MCF 10A (cell line): Measurements from ENCODE around the gene PDIK1L. TPM values are rescaled to one million over a fixed set of nuclear protein-coding genes. Genes with fewer than 3 reads are reported as not detected.

Experiments
- BruUV-seq: library from RNA; stranded (reverse); fragments of 400-500 nt; replicated peaks from 2 replicates; lab custom pipeline; 2021; lab: Mats Ljungman, UMichigan
- CTCF ChIA-PET: fragments of 300-600 bp; sonication (Branson Sonifier 250); formaldehyde crosslinking; extraction: SDS; loops from one replicate; lab custom pipeline; 2021; ENCODE audit warnings: antibody characterized with exemption, inconsistent platforms; lab: Yijun Ruan, JAX
- POLR2A ChIA-PET: fragments of 300-600, 350-650 bp; sonication (Branson Sonifier 250); formaldehyde crosslinking; extraction: SDS; loops from one replicate; lab custom pipeline; 2020; ENCODE audit warnings: antibody characterized with exemption, inconsistent platforms; lab: Yijun Ruan, JAX
- DNase-seq: peaks from one replicate; pipeline ENCODE4 v3.0.0-alpha.2; 2018; ENCODE audit not compliant: unreplicated experiment
- H3K27ac Mint-ChIP-seq: one replicate; pipeline ENCODE4 v1.8.0; 2022; ENCODE audit warnings: mild to moderate bottlenecking, low read depth, mixed read lengths; ENCODE audit not compliant: unreplicated experiment
- H3K27me3 Mint-ChIP-seq: one replicate; pipeline ENCODE4 v1.8.0; 2022; ENCODE audit warnings: mixed read lengths; ENCODE audit not compliant: insufficient read depth, unreplicated experiment
- H3K36me3 Mint-ChIP-seq: one replicate; pipeline ENCODE4 v1.8.0; 2022; ENCODE audit warnings: mild to moderate bottlenecking, moderate library complexity, mixed read lengths; ENCODE audit not compliant: insufficient read depth, unreplicated experiment
- H3K4me1 Mint-ChIP-seq: one replicate; pipeline ENCODE4 v1.8.0; 2022; ENCODE audit warnings: mixed read lengths; ENCODE audit not compliant: insufficient read depth, unreplicated experiment
- H3K4me3 Mint-ChIP-seq: one replicate; pipeline ENCODE4 v1.8.0; 2022; ENCODE audit warnings: mild to moderate bottlenecking, moderate library complexity, mixed read lengths; ENCODE audit not compliant: unreplicated experiment
- H3K9me3 Mint-ChIP-seq: one replicate; pipeline ENCODE4 v1.8.0; 2022; ENCODE audit warnings: mixed read lengths; ENCODE audit not compliant: unreplicated experiment
- intact Hi-C: fragments of 100-400 bp; cut with micrococcal nuclease; formaldehyde crosslinking; loops from 2 replicates; pipeline ENCODE4 v1.14.1; 2022
- total RNA-seq: library from RNA; stranded (reverse); gene quantifications from 2 replicates; pipeline ENCODE4 v1.2.3, GENCODE V29; 2022
- TF ChIP-seq, protein P1 (sequence below): fragments of 200-600 bp; IDR thresholded peaks from one replicate; pipeline ENCODE4 v1.8.0; 2022; ENCODE audit warnings: antibody characterized with exemption, mild to moderate bottlenecking; ENCODE audit not compliant: unreplicated experiment

Gene PDIK1L
- total RNA-seq, 1 experiment from 2014 or later, result 10.9 TPM

DNA sequence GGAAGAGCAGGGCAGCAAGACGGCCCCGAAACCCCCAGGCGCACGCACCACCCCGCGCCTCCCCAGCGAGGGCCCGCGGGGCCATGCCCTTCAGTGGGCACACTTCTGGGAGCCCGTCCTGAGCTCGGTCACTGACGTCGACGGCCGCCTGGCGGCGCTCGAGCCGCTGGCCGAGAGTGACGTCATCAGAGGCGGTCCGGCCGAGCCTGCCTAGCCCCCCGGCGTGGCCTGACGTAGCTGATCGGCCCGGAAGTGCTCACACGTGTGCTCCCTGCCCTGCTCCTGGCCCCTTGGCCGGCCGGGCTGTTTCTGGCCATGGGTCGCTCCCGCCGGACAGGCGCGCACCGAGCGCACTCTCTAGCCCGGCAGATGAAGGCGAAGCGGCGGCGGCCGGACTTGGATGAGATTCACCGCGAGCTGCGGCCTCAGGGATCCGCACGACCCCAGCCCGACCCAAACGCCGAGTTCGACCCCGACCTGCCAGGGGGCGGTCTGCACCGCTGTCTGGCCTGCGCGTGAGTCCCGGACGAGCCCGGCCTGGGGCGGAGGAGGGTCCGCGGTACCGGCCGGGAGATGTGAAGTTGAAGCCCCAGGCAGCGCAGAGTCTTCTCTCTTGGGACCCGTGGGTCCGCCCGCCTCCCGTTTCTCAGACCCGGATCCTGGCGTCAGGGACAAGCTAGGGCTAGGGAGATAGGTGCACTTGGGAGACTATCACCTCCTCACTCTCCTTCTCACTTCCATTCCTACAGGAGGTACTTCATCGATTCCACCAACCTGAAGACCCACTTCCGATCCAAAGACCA lies 58.2 kb downstream of the PDIK1L start, which contains the start of gene ZNF593:
TSS of gene ZNF593 (plus strand) at position 240 of the 803 bp plus-strand sequence. CDS start at position 316, 76 bp downstream.
- Mint-ChIP-seq H3K4me3 (peak within 1 kb of the TSS; percentile 86), H3K9me3 (no peaks in the 10 kb centered on the region), H3K27ac (peak within 1 kb of the TSS; percentile 93), H3K36me3 (no peaks in the 10 kb centered on the region), H3K27me3 (no peaks in the 10 kb centered on the region), H3K4me1 (no peaks in the 10 kb centered on the region)
- BruUV-seq, result TSS peak; percentile 90
- ChIA-PET POLR2A (interaction anchor here (0.5 to 1.8 kb wide), 18 partner anchors 8 to 262 kb away, joined by 3 to 27 read pairs (median 4); partner anchors contain the start of genes CEP85, DHDDS, PDIK1L and SH3BGRL3), CTCF (interaction anchor here (0.6 to 2.8 kb wide), 33 partner anchors 8 to 331 kb away, joined by 3 to 20 read pairs (median 4); partner anchors contain the start of genes CD52 and CEP85)
- TF ChIP-seq, protein P1, sequence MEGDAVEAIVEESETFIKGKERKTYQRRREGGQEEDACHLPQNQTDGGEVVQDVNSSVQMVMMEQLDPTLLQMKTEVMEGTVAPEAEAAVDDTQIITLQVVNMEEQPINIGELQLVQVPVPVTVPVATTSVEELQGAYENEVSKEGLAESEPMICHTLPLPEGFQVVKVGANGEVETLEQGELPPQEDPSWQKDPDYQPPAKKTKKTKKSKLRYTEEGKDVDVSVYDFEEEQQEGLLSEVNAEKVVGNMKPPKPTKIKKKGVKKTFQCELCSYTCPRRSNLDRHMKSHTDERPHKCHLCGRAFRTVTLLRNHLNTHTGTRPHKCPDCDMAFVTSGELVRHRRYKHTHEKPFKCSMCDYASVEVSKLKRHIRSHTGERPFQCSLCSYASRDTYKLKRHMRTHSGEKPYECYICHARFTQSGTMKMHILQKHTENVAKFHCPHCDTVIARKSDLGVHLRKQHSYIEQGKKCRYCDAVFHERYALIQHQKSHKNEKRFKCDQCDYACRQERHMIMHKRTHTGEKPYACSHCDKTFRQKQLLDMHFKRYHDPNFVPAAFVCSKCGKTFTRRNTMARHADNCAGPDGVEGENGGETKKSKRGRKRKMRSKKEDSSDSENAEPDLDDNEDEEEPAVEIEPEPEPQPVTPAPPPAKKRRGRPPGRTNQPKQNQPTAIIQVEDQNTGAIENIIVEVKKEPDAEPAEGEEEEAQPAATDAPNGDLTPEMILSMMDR, result peak; percentile 91
- peak; percentile 86 for DNase-seq
- intact Hi-C loops, result loop anchor here (1.0 to 5.0 kb wide), 3 partner anchors 64 to 222 kb away; partner anchors contain the start of gene CEP85

DNA sequence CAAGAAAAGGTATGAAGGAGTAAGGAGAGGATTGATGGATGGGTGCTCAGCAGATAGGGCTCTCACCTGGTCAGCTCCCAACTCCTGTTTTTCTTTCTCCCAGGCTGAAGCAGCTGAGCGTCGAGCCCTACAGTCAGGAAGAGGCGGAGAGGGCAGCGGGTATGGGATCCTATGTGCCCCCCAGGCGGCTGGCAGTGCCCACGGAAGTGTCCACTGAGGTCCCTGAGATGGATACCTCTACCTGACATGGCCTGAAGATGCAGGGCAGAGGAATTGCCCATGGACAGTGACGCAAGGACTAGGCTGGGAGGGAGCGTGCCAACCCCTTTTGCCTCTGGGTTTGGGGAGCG lies 58.8 kb downstream of the PDIK1L start:
- H3K27me3 Mint-ChIP-seq, result no peaks in the 10 kb centered on the region
- ChIA-PET CTCF (interaction anchor here (0.6 to 2.8 kb wide), 21 partner anchors 9 to 331 kb away, joined by 3 to 20 read pairs (median 4); partner anchors contain the start of gene CEP85), POLR2A (interaction anchor here (0.9 to 1.8 kb wide), 13 partner anchors 8 to 262 kb away, joined by 3 to 27 read pairs (median 4); partner anchors contain the start of genes CEP85, DHDDS, PDIK1L and SH3BGRL3)
- no peak for DNase-seq
- H3K4me3 Mint-ChIP-seq, result peak overlapping the region; percentile 86
- no peaks in the 10 kb centered on the region for H3K9me3 Mint-ChIP-seq
- TF ChIP-seq, protein P1, result no peak
- intact Hi-C loops, result no loop called here
- H3K27ac Mint-ChIP-seq, result peak overlapping the region; percentile 93
- no peaks in the 10 kb centered on the region for H3K4me1 Mint-ChIP-seq
- H3K36me3 Mint-ChIP-seq, result no peaks in the 10 kb centered on the region
- BruUV-seq, result no TSS peak

DNA sequence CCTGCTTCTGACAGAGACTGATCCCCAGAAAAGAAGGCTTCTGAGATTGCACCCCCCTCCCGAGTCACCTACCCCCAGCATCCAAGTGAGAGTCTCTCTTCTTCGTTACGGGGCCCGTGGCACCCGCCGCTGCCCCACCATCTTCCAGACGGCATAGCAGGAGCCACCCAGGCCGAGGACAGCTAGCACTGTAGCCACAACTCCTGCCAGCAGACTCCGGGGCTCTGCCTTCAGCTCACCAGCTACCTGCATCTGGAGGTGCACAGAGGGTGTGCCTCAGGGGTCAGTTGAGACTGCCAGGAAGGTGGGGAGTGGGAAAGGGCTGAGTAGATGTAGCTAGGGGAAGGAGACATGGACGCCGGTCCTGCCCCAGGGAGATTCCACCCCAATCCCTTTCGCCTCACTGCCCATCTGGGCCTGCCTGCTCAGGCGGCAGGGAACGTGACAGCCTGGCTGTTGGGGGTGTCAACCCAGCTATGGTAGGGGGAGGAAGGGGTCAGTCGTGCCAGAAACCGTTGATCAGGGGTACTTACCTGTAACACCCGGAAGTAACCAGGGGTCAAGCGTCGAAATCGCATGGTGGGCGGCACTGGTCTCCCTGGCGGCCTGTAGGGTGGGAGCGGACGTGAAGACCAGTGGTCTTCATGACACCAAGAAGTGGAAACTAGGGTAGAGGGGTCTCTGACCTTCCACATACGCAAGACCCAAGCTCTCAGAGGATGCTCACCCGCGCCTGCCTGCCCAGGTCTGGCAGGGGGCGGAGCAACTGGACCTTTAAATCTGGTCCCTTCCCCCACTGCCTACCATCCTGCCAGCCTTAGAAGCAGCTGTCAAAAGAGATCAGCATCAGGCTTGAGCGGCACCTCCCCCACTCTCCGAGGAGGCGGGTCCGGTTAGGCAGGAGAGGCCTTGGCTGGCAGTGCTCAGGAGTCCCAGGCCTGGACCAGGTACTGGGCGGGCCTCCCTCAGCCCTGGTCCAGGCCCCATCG lies 59.8 kb downstream of the PDIK1L start, which contains the start of gene ZNF593OS:
TSS of gene ZNF593OS (minus strand) at position 749 of the 989 bp plus-strand sequence. CDS start at position 578, 171 bp downstream.
- H3K4me1 Mint-ChIP-seq, result no peaks in the 10 kb centered on the region
- no peak for DNase-seq
- intact Hi-C loops, result no loop called here
- no TSS peak for BruUV-seq
- H3K36me3 Mint-ChIP-seq, result no peaks in the 10 kb centered on the region
- TF ChIP-seq, protein P1, result no peak
- ChIA-PET POLR2A (interaction anchor here (0.9 to 3.6 kb wide), 2 partner anchors 63 to 151 kb away, joined by 4 to 18 read pairs; partner anchors contain the start of gene CEP85), CTCF (interaction anchor here (0.5 to 2.1 kb wide), 5 partner anchors 62 to 690 kb away, joined by 3 to 6 read pairs (median 4); partner anchors contain the start of gene CEP85)
- no peaks in the 10 kb centered on the region for H3K27me3 Mint-ChIP-seq
- H3K27ac Mint-ChIP-seq, result peak within 1 kb of the TSS; percentile 93
- H3K9me3 Mint-ChIP-seq, result no peaks in the 10 kb centered on the region
- H3K4me3 Mint-ChIP-seq, result peak within 1 kb of the TSS; percentile 86

Other genes starting within 250 kb of the PDIK1L start
- gene PAQR7, start 236.1 kb upstream of the PDIK1L start, total RNA-seq, result 3.8 and 4.4 TPM in 2 replicates
- gene STMN1, start 205.4 kb upstream of the PDIK1L start, total RNA-seq, result 99.3 and 137 TPM in 2 replicates
- gene PAFAH2, start 113.8 kb upstream of the PDIK1L start, total RNA-seq, result 12.8 and 22.3 TPM in 2 replicates
- gene EXTL1, start 90.0 kb upstream of the PDIK1L start, total RNA-seq, result not detected in 2 replicates
- gene SLC30A2, start 65.7 kb upstream of the PDIK1L start, total RNA-seq, result not detected in 2 replicates
- not detected in 2 replicates for gene TRIM63, start 44.2 kb upstream of the PDIK1L start, total RNA-seq
- not detected in 2 replicates for gene FAM110D, start 47.3 kb downstream of the PDIK1L start, total RNA-seq
- gene C1orf232, start 57.1 kb downstream of the PDIK1L start, total RNA-seq, result not detected in 2 replicates
- 61.5 and 82.6 TPM in 2 replicates for gene ZNF593, start 58.1 kb downstream of the PDIK1L start, total RNA-seq
- gene ZNF593OS, start 60.0 kb downstream of the PDIK1L start, total RNA-seq, result not detected in 2 replicates
- gene CNKSR1, start 65.7 kb downstream of the PDIK1L start, total RNA-seq, result 31.0 and 35.5 TPM in 2 replicates
- gene CATSPER4, start 78.8 kb downstream of the PDIK1L start, total RNA-seq, result not detected in 2 replicates
- 11.1 and 12.2 TPM in 2 replicates for gene CEP85, start 122.4 kb downstream of the PDIK1L start, total RNA-seq
- 133 and 170 TPM in 2 replicates for gene SH3BGRL3, start 168.3 kb downstream of the PDIK1L start, total RNA-seq
- gene UBXN11, start 194.8 kb downstream of the PDIK1L start, total RNA-seq, result 17.7 and 20.3 TPM in 2 replicates
- gene CD52, start 206.1 kb downstream of the PDIK1L start, total RNA-seq, result not detected in 2 replicates
- 8.6 and 14.2 TPM in 2 replicates for gene CRYBG2, start 242.3 kb downstream of the PDIK1L start, total RNA-seq